ENCODE results near the gene FANK1.

FANK1 gene

GRCh38 chr10:126015413-126015812 is 119.0 kb downstream of the FANK1 start:
- no peak overlapping the region for H3K27ac ChIP-seq (replicated peaks)
- no peak overlapping the region for H3K4me3 ChIP-seq (replicated peaks; ENCODE audit: insufficient read depth, low read length)
- TF ChIP-seq SPI1 (IDR thresholded peaks at IDR 0.05; ENCODE audit: borderline replicate concordance, low read depth) (no peak), GABPA (IDR thresholded peaks at IDR 0.05; ENCODE audit: low read depth) (no peak), POLR2AphosphoS5 (IDR thresholded peaks at IDR 0.05; ENCODE audit: low read depth) (no peak)
- TF ChIP-seq, protein P1, sequence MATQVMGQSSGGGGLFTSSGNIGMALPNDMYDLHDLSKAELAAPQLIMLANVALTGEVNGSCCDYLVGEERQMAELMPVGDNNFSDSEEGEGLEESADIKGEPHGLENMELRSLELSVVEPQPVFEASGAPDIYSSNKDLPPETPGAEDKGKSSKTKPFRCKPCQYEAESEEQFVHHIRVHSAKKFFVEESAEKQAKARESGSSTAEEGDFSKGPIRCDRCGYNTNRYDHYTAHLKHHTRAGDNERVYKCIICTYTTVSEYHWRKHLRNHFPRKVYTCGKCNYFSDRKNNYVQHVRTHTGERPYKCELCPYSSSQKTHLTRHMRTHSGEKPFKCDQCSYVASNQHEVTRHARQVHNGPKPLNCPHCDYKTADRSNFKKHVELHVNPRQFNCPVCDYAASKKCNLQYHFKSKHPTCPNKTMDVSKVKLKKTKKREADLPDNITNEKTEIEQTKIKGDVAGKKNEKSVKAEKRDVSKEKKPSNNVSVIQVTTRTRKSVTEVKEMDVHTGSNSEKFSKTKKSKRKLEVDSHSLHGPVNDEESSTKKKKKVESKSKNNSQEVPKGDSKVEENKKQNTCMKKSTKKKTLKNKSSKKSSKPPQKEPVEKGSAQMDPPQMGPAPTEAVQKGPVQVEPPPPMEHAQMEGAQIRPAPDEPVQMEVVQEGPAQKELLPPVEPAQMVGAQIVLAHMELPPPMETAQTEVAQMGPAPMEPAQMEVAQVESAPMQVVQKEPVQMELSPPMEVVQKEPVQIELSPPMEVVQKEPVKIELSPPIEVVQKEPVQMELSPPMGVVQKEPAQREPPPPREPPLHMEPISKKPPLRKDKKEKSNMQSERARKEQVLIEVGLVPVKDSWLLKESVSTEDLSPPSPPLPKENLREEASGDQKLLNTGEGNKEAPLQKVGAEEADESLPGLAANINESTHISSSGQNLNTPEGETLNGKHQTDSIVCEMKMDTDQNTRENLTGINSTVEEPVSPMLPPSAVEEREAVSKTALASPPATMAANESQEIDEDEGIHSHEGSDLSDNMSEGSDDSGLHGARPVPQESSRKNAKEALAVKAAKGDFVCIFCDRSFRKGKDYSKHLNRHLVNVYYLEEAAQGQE (IDR thresholded peaks at IDR 0.05; ENCODE audit: insufficient replicate concordance, low read depth) = no peak
- TF ChIP-seq, protein P2, sequence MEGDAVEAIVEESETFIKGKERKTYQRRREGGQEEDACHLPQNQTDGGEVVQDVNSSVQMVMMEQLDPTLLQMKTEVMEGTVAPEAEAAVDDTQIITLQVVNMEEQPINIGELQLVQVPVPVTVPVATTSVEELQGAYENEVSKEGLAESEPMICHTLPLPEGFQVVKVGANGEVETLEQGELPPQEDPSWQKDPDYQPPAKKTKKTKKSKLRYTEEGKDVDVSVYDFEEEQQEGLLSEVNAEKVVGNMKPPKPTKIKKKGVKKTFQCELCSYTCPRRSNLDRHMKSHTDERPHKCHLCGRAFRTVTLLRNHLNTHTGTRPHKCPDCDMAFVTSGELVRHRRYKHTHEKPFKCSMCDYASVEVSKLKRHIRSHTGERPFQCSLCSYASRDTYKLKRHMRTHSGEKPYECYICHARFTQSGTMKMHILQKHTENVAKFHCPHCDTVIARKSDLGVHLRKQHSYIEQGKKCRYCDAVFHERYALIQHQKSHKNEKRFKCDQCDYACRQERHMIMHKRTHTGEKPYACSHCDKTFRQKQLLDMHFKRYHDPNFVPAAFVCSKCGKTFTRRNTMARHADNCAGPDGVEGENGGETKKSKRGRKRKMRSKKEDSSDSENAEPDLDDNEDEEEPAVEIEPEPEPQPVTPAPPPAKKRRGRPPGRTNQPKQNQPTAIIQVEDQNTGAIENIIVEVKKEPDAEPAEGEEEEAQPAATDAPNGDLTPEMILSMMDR (IDR thresholded peaks at IDR 0.05; ENCODE audit: insufficient read depth, low read length) = no peak
- no peaks in the 10 kb centered on the region for H3K27me3 ChIP-seq (ENCODE audit: insufficient read depth, poor library complexity, severe bottlenecking)
- no peak for DNase-seq (ENCODE audit: low read depth in 1 of 2, low spot score in 1 of 2)

DNA sequence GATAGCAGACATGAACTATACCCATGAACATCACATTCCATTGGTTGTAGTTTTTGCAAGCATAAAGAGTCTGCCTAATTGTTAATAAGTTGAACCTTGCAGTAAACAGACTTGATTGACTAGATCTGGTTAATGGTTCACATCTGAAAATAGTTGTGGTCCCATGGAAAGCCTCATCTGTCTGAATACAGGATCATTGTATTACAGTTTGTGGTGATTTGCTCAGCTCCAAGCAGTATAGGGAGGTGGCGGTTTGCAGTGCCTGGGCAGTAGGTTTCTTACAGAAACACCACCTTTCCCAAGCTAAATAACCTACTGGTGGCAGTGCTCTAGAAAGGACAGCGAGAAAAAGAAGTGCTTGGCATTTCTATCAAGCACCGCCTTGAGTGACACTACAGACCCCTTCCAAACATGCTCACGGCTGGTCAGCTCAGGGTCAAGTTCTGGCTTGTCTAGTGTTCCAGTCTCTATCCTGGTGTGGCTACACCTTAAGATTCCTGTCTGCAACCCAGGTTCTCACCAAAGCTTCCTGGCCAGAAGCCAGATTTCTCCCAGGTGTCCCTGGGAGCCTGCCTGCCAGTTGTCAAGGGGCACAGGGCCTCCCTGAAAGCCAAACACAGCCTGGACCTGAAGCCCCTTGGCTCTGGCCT is 119.9 kb downstream of the FANK1 start:
- TF ChIP-seq, protein P2 (IDR thresholded peaks at IDR 0.05; ENCODE audit: insufficient read depth, low read length) = no peak
- no peak for TF ChIP-seq SPI1 (IDR thresholded peaks at IDR 0.05; ENCODE audit: borderline replicate concordance, low read depth)
- TF ChIP-seq, protein P1 (IDR thresholded peaks at IDR 0.05; ENCODE audit: insufficient replicate concordance, low read depth) = no peak
- TF ChIP-seq POLR2AphosphoS5 (IDR thresholded peaks at IDR 0.05; ENCODE audit: low read depth) = no peak
- H3K27me3 ChIP-seq (ENCODE audit: insufficient read depth, poor library complexity, severe bottlenecking) = no peaks in the 10 kb centered on the region
- H3K4me3 ChIP-seq (replicated peaks; ENCODE audit: insufficient read depth, low read length) = no peak overlapping the region
- DNase-seq (ENCODE audit: low read depth in 1 of 2, low spot score in 1 of 2) = no peak
- H3K27ac ChIP-seq (replicated peaks) = no peak overlapping the region

DNA sequence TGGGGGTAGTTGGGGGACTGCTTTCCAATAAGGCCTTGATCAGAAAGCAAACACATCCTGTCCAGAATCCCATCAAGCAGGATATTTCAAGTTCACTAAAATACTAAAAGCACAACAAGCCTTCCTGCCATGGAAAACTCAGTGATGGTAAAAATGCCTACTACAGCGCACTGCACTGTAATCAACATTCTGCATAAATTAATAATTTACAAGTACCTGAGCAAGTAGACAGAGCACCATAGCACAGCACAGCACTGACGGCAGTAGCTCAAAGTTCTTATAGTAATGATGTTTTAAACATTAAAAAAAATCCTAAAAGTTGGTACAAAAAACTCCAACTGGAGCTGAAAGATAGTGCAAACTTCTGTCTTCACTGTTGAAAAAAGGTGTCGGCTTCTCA is 120.5 kb downstream of the FANK1 start:
- no peaks in the 10 kb centered on the region for H3K27me3 ChIP-seq (ENCODE audit: insufficient read depth, poor library complexity, severe bottlenecking)
- DNase-seq (ENCODE audit: low read depth in 1 of 2, low spot score in 1 of 2) = no peak
- TF ChIP-seq GABPA (IDR thresholded peaks at IDR 0.05; ENCODE audit: low read depth) (no peak), SPI1 (IDR thresholded peaks at IDR 0.05; ENCODE audit: borderline replicate concordance, low read depth) (no peak), POLR2AphosphoS5 (IDR thresholded peaks at IDR 0.05; ENCODE audit: low read depth) (no peak)
- TF ChIP-seq, protein P2 (IDR thresholded peaks at IDR 0.05; ENCODE audit: insufficient read depth, low read length) = no peak
- TF ChIP-seq, protein P1 (IDR thresholded peaks at IDR 0.05; ENCODE audit: insufficient replicate concordance, low read depth) = no peak
- H3K4me3 ChIP-seq (replicated peaks; ENCODE audit: insufficient read depth, low read length) = no peak overlapping the region
- no peak overlapping the region for H3K27ac ChIP-seq (replicated peaks)

Measured in HL-60 (cell line).